GM21515 (cell line): Measurements from ENCODE around the gene WNT3A.

ENCODE experiments used
- ATAC-seq: cut with Tn5 transposase; IDR thresholded peaks from one replicate; pipeline ENCODE4 v1.9.1; 2021; ENCODE audit not compliant: unreplicated experiment

The WNT3A gene

GRCh38 chr1:228081578-228082213 lies 74.9 kb downstream of the WNT3A start:
- peak; percentile 11 for ATAC-seq

- peak; percentile 70 for ATAC-seq
Observed at GRCh38 chr1:228082214-228082917, 75.6 kb downstream of the WNT3A start, which contains the start of gene ARF1. Gene ARF1, plus strand, starts transcription at chr1:228082708. Its CDS starts 14,407 bp downstream, at chr1:228097115.

DNA sequence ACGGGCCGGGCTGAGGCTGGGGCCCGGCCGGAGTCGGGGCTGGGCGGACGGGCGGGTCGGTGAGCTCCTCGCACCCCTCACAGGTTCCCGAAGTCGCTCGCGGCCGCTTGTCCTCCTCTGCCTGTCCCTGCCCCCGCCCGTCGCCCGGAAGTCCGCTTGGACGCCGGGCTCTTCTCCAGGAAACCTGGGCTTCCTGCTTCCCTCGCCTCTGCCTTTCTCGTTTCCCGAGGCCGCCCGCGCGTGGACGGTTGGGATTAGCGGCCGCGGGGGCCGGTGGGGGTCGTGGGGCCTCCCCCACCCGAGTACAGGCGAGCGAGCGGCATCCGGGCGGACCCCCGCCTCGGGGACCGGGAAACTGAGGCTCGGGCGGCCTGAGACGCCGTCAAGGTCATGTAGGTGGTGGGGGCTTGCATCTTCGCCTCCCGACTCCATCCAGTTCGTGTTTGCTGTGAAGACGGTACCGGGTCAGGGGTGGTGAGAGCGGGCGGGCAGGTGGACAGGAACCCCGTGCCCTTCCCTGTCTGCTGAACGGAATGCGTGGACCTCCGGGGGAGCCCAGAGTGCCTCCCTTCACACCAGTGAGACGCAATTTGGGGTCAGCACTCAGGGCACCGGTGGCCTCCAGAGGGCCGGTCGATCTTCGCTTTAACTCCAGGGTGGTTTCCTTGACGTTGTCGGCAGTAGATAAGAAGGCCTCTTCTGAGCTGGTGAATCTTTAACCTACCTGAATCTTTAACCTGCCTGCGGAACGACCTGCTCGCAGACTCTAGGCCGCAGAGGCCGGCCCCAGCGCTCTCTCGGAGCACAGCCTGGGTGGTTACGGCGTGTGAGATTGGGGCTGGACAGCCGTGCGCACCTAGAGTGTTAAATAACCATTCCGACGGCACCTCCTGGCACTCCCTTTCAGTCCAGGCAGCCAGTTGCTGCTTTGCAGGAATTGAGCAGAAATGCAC lies 76.4 kb downstream of the WNT3A start:
- ATAC-seq = peak; percentile 12

- ATAC-seq = no peak
Observed at GRCh38 chr1:228083871-228084278, 77.1 kb downstream of the WNT3A start.

GRCh38 chr1:228084325-228084724 lies 77.5 kb downstream of the WNT3A start:
- ATAC-seq = no peak

GRCh38 chr1:228084797-228085196 lies 78.0 kb downstream of the WNT3A start:
- ATAC-seq = no peak

GRCh38 chr1:228085287-228085951 lies 78.6 kb downstream of the WNT3A start:
- ATAC-seq = no peak

DNA sequence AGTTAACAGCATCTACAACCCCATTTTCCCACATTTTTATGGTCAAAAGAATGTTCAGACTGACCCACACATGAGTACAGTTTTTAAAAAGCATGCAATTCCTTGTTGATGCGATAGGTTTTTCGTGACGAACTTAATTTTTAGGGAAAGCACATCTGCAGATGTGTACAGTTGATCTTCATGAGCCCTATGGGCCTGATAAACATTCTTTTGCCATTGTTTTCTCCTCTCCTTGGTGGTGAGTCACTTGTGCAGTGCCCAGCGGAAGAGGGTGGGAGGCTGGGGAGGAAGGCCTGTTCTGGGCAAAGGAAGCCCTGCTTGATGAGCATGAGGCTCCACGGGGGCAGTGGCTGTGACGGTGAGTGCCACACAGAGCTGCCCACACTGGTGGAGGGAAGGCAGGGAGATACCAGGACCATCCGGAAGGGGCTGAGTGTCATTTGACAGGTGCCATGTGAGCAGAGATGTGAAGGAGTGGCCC lies 81.0 kb downstream of the WNT3A start:
- no peak for ATAC-seq

- no peak for ATAC-seq
Observed at GRCh38 chr1:228088586-228089498, 82.0 kb downstream of the WNT3A start.

GRCh38 chr1:228089519-228090380 lies 83.0 kb downstream of the WNT3A start:
- ATAC-seq = no peak

DNA sequence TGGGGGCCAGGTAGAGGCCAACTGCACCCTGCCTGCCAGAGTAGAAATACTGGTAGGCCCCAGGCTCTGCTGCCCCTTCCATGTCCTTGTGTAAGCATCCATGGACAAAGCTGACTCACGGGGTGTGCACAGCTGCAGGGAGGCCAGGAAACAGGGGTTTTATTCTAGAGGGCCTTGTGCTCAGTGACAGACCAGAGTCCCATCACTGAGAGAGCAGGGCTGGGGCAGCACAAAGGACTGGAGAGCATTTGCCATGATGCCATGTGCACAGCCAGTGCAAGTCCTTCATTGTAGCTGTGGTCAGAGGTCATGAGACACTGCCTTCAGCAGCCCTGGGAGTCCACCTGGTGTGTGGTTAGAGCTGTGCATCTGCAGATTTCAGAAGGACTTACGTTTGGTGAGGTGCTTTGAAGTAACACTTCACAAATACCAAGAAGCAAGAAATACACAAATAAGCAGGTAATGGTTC lies 83.8 kb downstream of the WNT3A start:
- no peak for ATAC-seq

DNA sequence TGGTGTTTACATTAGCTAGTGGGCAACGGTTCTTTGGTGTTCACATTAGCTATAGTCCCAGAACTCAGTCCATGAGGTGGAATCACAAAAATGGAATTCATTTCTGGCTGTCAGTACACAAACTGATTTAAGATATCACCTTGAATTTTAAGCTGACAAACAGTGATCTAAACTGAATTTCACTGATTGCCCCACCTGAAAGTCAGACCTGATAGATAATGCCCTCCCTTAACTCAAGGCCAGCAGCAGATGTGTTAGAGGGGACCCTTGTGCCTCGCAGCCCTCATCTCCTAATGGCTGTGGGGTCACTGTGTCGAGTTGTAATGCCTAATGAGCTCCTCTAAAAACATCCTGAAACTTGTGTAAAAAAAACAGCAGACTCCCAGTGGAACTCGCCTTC lies 84.3 kb downstream of the WNT3A start:
- no peak for ATAC-seq

GRCh38 chr1:228092342-228093049 lies 85.7 kb downstream of the WNT3A start:
- no peak for ATAC-seq

DNA sequence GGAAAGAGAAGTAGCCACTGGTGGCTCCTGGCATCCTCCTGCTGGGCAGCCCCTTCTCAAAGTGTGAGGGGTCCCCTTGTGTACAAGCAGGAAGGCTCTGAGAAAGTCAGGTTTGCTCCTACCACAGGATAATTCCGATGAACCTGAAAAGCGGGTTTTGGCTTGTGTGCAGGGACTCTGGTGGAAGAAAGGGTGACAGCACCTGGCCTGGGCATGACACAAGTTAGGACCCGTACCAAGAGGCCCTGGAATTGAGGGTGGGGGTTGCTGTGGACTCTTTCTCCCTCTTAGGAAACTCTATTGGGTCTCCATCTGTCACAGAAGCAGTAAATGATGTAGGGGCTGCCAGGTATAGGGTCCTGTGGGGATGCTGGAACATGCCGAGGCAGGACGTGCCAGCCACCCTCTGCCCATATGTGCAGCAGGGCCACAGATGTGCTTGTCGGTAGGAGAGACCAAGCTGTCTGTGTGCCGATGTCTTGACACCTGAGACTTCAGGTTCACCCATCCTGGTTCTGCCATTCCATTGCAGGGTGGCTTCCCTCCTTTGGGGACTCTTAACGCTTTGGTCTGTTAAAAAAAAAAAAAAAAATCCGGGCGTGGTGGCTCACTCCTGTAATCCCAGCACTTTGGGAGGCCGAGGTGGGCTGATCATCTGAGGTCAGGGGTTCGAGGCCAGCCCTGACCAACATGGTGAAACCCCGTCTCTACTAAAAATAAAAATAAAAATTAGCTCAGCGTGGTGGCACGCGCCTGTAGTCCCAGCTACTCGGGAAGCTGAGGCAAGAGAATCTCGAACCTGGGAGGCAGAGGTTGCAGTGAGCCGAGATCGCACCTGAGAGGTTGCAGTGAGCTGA lies 86.5 kb downstream of the WNT3A start:
- ATAC-seq = no peak

DNA sequence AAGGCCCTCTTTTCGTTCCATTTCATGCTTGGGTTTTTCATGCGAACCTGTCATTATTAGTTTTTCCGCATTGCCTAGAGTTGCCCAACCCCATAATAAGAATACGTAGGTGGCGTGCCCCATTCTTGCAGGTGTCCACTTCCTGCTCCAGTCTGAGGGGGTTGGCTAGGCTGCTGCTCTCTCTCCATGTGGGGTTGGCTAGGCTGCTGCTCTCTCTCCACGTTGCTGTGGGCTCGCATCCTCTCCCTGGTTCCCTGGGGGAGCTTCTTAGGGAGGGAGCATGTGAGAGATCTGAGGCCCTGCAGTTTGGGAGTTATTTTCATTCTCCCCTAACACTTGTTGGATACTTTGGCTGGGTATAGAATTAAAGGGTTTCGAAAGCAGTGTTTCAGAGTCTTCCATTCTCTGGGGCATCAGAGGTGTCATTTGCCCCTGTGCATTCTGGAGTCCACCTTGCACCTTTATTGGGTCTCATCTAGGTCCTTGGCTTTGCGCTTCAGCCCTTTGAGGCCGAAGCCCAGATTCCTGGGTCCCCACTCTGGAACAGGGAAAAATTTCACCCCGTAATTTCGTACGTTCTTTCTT lies 87.7 kb downstream of the WNT3A start:
- no peak for ATAC-seq

DNA sequence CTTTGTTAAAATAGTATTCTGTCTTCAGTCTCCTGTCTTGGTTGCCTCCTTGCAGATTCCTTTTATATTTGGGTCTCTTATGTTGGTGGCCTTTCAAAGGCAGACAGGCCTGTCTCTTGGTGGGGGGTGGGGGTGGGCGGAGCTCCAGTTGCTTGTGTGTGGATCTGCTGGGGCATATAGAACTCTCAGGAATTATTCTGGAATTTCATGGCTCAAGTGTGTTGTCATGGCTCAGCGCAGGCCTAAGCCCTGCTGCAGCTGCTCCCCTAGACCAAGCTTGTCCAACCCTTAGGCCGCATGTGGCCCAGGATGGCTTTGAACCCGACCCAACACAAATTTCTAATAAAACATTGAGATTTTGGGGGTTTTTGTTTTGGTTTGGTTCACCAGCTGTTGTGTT lies 88.4 kb downstream of the WNT3A start:
- no peak for ATAC-seq

DNA sequence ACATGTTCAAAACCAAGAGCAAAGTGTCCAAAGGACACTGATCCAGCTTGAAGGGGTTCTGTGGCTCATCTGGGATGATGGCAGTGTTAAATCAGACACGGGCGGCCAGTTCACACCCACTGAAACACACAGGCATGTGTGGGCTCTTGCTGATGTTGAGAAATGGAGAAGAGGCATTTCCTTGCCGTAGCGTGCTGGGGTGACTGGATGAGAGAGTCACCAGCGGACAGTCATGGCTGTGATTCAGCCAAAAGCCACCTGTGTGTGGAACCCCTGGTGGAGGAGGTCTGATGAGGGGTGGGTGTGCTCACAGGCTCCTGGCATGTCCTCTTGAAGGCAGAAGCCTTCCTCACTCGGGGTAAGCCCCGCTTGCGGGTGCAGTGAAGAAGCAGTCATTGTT lies 89.1 kb downstream of the WNT3A start:
- no peak for ATAC-seq
